ENCODE results near the gene PPP1R1A.

The PPP1R1A gene

GRCh38 chr12:54569995-54570528 lies 18.4 kb downstream of the PPP1R1A start:
- DNase-seq, result no peak

DNA sequence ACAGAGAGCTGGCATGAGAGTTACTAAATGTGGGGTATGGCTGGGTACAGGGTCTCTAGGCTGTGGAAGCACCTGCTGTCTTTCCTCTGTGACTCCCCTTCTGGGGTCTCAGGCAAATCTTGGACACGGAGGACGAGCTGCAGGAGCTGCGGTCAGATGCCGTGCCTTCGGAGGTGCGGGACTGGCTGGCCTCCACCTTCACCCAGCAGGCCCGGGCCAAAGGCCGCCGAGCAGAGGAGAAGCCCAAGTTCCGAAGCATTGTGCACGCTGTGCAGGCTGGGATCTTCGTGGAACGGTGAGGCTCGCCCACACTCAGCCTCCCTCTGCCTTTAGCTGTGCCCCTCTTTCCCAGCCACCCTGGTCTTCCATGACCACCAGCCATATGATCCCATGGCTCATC lies 19.4 kb downstream of the PPP1R1A start:
- no peak for DNase-seq

- DNase-seq, result no peak
These were observed 21.7 kb downstream of the PPP1R1A start for GRCh38 chr12:54566792-54567191.

- no peak for DNase-seq
These were observed 22.4 kb downstream of the PPP1R1A start for GRCh38 chr12:54565986-54566544.

- no peak for DNase-seq
These were observed 23.0 kb downstream of the PPP1R1A start for GRCh38 chr12:54565310-54565985.

- DNase-seq, result no peak
These were observed 23.7 kb downstream of the PPP1R1A start for GRCh38 chr12:54564768-54565167.

- no peak for DNase-seq
These were observed 24.7 kb downstream of the PPP1R1A start for GRCh38 chr12:54563787-54564186.

DNA sequence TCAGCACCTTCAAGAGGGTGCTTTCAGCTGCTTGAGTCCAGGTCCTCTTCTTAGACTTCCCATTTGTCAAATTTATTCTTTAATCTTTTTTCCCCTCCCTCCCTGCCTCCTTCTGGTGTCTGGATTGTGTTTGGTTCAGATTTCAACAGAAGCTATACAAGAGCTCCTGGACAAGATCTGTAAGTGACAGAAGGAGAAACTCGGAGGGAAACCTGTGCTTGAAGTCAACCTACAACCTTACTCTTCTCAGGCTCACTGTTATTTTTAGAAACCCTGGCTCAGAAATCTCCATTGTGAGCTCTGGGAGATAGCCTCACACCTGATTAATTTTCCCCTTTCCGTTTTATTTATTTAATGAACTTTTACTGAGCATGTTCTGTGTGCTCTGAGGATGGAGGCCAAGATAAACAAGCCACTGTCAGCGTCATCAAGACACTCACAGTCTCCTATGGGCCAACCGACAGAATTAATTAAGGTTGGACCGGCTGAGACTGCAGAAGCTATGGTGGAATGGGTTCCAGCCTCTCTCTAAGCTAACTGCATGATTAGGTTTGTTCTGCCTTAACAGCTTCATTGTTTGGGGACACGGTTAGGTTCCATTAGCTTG lies 25.6 kb downstream of the PPP1R1A start:
- no peak for DNase-seq

GRCh38 chr12:54561164-54561563 lies 27.3 kb downstream of the PPP1R1A start:
- no peak for DNase-seq

DNA sequence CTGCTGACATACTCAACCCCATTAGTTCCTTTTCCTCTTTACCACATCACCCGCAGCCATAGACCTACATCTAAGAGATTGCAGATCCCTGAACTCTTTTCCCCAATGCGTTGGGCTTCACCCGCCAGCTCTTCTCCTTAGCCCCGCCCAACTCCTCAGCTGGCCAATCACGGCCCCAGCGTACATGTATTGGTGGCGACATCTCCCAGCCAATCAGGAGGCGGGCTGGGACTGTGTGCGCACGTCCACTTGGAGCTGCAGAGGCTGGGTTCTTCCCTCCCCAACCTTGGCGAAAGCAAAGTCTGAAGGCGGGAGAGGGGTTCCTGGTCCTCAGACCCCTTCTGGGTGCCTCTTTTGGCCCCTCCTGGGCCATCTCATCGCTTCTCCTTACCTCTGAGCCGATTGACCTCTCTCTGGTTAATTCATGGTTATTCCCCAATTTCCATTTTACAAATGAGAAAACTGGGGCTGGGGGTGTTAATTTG lies 28.0 kb downstream of the PPP1R1A start:
- DNase-seq, result peak; percentile 90

GRCh38 chr12:54558759-54559158 lies 29.7 kb downstream of the PPP1R1A start:
- DNase-seq, result no peak

DNA sequence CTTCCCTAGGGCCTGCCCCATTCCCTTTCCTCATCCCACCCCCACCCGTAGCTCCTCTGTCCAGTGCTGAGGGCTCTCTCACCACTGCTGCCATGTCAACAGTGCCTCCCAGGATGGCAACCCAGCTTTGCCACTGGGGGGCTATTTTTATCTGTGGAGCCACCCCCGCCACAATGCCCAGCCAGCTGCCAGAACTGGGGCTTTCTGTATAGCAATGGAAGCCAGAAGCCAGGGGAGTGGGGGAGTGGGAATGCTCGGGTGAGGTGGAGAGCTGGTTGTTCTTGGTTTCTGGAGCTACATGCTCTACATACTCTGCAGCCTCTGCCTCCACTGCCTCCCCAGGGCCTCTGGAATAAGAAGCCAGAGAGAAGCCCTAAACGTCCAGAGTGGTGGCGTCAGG lies 30.1 kb downstream of the PPP1R1A start:
- DNase-seq, result no peak

DNA sequence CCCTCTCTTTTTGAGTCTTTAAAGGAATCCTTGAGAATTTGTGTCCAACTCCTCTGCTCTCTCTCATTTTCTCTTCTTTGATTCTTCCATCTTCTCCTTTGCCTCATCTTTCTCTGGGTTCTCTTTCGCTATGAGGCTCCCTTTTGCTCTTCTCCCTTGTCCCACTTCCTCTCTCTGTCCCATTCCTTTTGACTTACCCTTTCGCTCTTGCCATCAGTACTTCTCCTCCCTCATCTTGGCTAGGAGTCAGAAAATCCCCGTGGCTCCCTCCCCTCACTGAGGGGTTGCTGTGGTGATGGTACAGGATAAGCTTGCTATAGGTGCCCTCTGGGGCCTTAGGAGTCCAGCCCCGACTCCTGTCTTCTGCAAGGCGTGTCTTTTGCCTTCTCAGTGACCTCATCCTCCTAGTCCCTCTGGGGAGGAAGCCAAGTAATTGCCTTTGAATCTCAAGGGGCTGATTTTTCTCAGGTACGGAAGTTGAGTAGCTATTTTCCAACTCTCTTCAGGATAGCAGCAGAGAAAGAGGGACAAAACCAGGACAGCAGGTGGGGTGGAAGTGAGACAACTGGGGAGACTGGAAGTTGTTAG lies 32.7 kb downstream of the PPP1R1A start:
- no peak for DNase-seq

GRCh38 chr12:54549774-54550451 lies 38.5 kb downstream of the PPP1R1A start:
- DNase-seq, result no peak

DNA sequence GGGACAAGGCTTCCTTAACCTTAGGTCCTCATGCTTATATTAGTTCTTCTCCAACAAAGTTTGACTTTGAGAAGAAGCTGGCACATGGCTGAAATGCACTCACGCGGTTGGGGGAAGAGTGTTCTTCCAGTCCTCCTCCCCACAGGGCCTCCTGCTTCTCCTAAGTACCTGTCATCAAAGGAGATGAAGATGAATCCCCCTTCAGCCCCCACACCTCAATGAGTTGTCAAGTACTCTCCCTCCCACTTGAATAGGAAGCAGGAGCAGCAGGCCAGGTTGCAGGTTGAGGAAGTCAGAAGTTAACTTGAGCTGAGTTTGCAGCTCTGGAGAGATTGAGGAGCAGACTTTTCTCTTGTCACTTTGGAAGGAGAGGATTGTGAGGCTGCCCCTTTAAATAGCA lies 41.9 kb downstream of the PPP1R1A start:
- no peak for DNase-seq

- DNase-seq, result no peak
These were observed 43.7 kb downstream of the PPP1R1A start for GRCh38 chr12:54544743-54545142.

GRCh38 chr12:54543526-54543925 lies 44.9 kb downstream of the PPP1R1A start:
- DNase-seq, result no peak

DNA sequence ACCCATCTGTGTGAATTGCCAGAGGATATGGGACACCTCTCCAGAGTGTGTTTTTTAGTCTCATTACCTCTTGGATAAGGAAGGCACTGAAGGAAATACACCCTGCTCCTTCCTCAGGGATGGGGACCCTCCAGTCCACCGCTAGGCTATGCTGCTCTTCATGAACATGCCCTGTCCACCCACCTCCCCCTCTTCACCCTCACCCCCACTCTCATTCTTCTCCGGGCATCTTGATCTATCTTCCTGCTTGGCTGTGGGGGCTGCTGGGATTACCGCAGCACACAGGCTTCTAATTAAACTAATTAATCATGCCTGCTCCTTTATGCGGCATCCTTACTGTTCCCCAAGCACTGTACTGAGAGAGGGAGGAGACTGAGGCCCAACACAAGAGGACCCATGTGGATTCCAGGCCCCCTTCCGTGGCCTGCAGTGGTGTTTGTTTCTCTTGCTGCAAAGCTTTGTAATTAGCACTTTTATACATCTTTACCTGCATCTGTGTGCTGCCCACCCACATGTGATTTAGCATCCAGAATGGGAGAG lies 46.6 kb downstream of the PPP1R1A start:
- no peak for DNase-seq

DNA sequence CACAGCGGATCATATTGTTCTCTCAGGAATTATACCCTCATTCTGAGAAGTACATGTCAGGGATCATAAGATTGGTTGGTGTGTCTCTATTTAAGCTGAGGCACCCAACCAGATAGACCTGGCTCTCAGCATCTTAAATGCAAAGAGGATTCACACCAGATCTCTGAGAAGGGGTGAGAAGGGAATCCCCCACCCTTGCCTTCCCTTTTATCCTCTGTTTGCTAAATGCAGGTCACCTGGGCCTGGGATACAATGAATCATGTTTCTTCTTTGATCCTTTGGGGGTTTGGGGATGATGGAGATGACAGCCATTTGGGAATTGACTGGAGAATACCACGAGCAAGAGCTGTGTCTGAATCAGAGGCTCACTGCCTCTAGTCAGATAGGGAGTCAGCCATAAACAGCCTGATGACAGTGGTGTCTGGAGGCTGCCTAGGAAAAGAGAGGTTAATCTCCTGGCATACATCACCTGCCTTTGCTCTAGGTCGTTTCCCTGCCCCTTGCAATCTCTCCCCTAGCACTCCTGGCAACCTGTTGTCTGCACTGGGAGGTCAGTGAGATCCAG lies 50.2 kb downstream of the PPP1R1A start:
- DNase-seq, result no peak

- no peak for DNase-seq
These were observed 53.0 kb downstream of the PPP1R1A start for GRCh38 chr12:54535474-54535873.

DNA sequence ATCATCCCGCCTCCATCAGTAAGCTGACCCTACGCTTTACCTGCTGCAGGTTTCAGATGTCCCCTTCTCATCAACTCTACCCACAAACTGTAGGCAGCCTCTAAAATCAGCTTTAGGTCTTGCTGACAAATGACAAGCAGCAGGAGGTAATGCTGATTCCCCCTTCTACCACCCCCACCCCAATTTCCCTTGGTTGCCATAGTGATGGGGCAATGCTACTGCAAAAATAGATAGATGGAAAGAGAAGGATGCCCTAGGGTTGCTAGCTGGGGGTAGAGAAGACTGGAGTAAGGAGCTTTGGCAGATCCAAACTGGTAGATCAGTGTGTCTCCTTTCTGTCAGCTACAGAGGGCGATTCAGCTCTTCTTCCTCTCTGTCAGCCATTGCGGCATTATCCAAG lies 58.9 kb downstream of the PPP1R1A start:
- no peak for DNase-seq

Data from CD4-positive, alpha-beta T cell treated with Interferon gamma for 1 hour (primary cell).